ENCODE results near the gene ETNPPL. TPM values are rescaled to one million over a fixed set of nuclear protein-coding genes. Genes with fewer than 3 reads are reported as not detected.

ETNPPL gene
- total RNA-seq, 1 donor from 2014 or later, result 2.9 TPM

DNA sequence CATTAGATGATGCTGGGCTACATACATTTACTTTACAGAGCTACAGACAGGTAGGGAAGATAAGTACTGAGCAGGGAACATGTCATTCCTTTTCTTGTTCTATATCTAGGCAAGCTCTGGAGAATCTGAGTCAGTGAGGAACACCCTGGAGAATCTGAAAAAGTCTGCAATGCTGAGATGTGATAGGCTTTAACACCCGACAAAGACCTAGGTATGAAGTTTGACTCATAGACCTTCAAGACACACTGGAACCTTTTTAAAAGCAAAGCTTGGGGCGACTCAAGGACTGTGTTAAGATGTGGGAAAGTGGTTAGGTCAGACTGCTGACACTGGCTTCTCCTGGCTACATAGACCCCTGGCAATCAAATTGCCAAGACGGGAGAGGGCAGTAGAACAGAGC is 69.6 kb downstream of the ETNPPL start:
- H3K27me3 Mint-ChIP-seq, result no peaks in the 10 kb centered on the region
- H3K4me3 Mint-ChIP-seq, result no peak overlapping the region
- no peaks in the 10 kb centered on the region for H3K9me3 Mint-ChIP-seq
- H3K4me1 Mint-ChIP-seq (ENCODE audit: unreplicated experiment), result no peaks in the 10 kb centered on the region
- TF ChIP-seq, protein P1, sequence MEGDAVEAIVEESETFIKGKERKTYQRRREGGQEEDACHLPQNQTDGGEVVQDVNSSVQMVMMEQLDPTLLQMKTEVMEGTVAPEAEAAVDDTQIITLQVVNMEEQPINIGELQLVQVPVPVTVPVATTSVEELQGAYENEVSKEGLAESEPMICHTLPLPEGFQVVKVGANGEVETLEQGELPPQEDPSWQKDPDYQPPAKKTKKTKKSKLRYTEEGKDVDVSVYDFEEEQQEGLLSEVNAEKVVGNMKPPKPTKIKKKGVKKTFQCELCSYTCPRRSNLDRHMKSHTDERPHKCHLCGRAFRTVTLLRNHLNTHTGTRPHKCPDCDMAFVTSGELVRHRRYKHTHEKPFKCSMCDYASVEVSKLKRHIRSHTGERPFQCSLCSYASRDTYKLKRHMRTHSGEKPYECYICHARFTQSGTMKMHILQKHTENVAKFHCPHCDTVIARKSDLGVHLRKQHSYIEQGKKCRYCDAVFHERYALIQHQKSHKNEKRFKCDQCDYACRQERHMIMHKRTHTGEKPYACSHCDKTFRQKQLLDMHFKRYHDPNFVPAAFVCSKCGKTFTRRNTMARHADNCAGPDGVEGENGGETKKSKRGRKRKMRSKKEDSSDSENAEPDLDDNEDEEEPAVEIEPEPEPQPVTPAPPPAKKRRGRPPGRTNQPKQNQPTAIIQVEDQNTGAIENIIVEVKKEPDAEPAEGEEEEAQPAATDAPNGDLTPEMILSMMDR (conservative IDR thresholded peaks at IDR 0.05), result no peak
- H3K27ac Mint-ChIP-seq, result no peak overlapping the region
- H3K36me3 Mint-ChIP-seq, result no peaks in the 10 kb centered on the region
- DNase-seq (ENCODE audit: extremely low spot score, unreplicated experiment), result no peak

Other genes with a start within 250 kb of the ETNPPL start
- gene RPL34, start 142.5 kb downstream of the ETNPPL start, total RNA-seq (ENCODE audit: low replicate concordance), result 1,454 and 1,551 TPM in 2 replicates
- gene OSTC, start 112.5 kb downstream of the ETNPPL start, total RNA-seq (ENCODE audit: low replicate concordance), result 158 and 166 TPM in 2 replicates